SK-N-SH (cell line): ENCODE measurements around the gene PLCXD1. TPM values are rescaled to one million over a fixed set of nuclear protein-coding genes. Genes with fewer than 3 reads are reported as not detected.
"Not testable (repeated sequence)": the region's sequence is repeated elsewhere in the genome, so short reads cannot be mapped to it uniquely, and the experiment has no call there.

Source experiments
- CTCF ChIA-PET: fragments of 300-600, 350-600 bp; formaldehyde crosslinking; extraction: SDS; loops from one replicate; lab custom pipeline; 2021; lab: Yijun Ruan, JAX
- POLR2A ChIA-PET: fragments of 350-600 bp; sonication (Branson Sonifier 250); formaldehyde crosslinking; extraction: SDS; loops from one replicate; lab custom pipeline; 2020; ENCODE audit warnings: antibody characterized with exemption, inconsistent platforms; lab: Yijun Ruan, JAX
- DNase-seq: peaks from one replicate; pipeline ENCODE4 v3.0.0; 2012
- H2AFZ ChIP-seq: fragments of 200-600 bp; sonication (generic); 2 replicates; pipeline ENCODE4 v1.8.1; 2016; ENCODE audit warnings: antibody characterized with exemption, mild to moderate bottlenecking, low read depth
- H3F3A ChIP-seq: fragments of 200-600 bp; sonication (generic); replicated peaks from 2 replicates; pipeline ENCODE3; 2016; ENCODE audit warnings: antibody characterized with exemption, mild to moderate bottlenecking; ENCODE audit not compliant: insufficient read depth
- H3K27ac ChIP-seq, 2 experiments: fragments of 200-500 bp in 1 of 2; fragments of 200-600 bp in 1 of 2; sonication (Bioruptor generic) in 1 of 2; sonication (generic), shearing (Covaris generic) in 1 of 2; 2 replicates each; pipeline versions ENCODE4 v1.5.1 to v1.6.1; 2014 to 2016; ENCODE audit warnings: low read depth in 2 of 2, inconsistent platforms in 1 of 2, low read length in 1 of 2, mild to moderate bottlenecking in 1 of 2, mixed read lengths in 1 of 2
- H3K27me3 ChIP-seq: fragments of 200-600 bp; sonication (generic), shearing (Covaris generic); 2 replicates; pipeline ENCODE4 v1.6.1; 2016; ENCODE audit warnings: mixed run types; ENCODE audit not compliant: insufficient read depth
- H3K36me3 ChIP-seq, 2 experiments: fragments of 200-500 bp in 1 of 2; fragments of 200-600 bp in 1 of 2; sonication (Bioruptor generic) in 1 of 2; sonication (generic) in 1 of 2; replicated peaks in 1 of 2; 2 replicates each; pipeline versions ENCODE3 to v1.5.1; 2014 to 2016; ENCODE audit warnings: low read length in 1 of 2, mild to moderate bottlenecking in 1 of 2; ENCODE audit not compliant: insufficient read depth in 2 of 2, control insufficient read depth in 1 of 2
- H3K4me1 ChIP-seq, 2 experiments: fragments of 200-500 bp in 1 of 2; fragments of 200-600 bp in 1 of 2; sonication (Bioruptor generic) in 1 of 2; sonication (generic), shearing (Covaris generic) in 1 of 2; 2 replicates each; pipeline versions ENCODE4 v1.5.1 to v1.6.1; 2014 to 2016; ENCODE audit warnings: low read depth in 1 of 2, low read length in 1 of 2, mixed run types in 1 of 2; ENCODE audit not compliant: insufficient read depth in 2 of 2, control insufficient read depth in 1 of 2
- H3K4me2 ChIP-seq: fragments of 200-600 bp; sonication (generic), shearing (Covaris generic); 2 replicates; pipeline ENCODE4 v1.6.1; 2017; ENCODE audit warnings: mixed run types
- H3K4me3 ChIP-seq, 2 experiments: fragments of 200-500 bp in 1 of 2; fragments of 200-600 bp in 1 of 2; sonication (Bioruptor generic) in 1 of 2; sonication (generic), shearing (Covaris generic) in 1 of 2; 2 replicates each; pipeline versions ENCODE4 v1.5.1 to v1.8.1; 2014 to 2016; ENCODE audit warnings: low read depth in 2 of 2, inconsistent platforms in 1 of 2, low read length in 1 of 2, mild to moderate bottlenecking in 1 of 2, mixed read lengths in 1 of 2, moderate library complexity in 1 of 2
- H3K79me2 ChIP-seq: fragments of 200-600 bp; sonication (generic); 2 replicates; pipeline ENCODE4 v1.8.1; 2017; ENCODE audit warnings: mild to moderate bottlenecking; ENCODE audit not compliant: insufficient read depth
- H3K9ac ChIP-seq: fragments of 200-600 bp; sonication (generic); 2 replicates; pipeline ENCODE4 v1.6.1; 2017; ENCODE audit warnings: mixed run types
- H3K9me2 ChIP-seq: fragments of 200-600 bp; sonication (generic); 2 replicates; pipeline ENCODE4 v1.6.1; 2017; ENCODE audit warnings: mixed run types
- H3K9me3 ChIP-seq: fragments of 200-600 bp; sonication (generic); 2 replicates; pipeline ENCODE4 v1.6.1; 2017; ENCODE audit warnings: mixed run types, mild to moderate bottlenecking, moderate library complexity
- H4K20me1 ChIP-seq: fragments of 200-600 bp; sonication (generic); 2 replicates; pipeline ENCODE4 v1.6.1; 2017; ENCODE audit warnings: mild to moderate bottlenecking, mixed run types; ENCODE audit not compliant: insufficient read depth
- CTCF ChIP-seq: fragments of 200-600 bp; sonication (generic); IDR thresholded peaks from 2 replicates; pipeline ENCODE4 v1.6.1; 2017; ENCODE audit warnings: antibody characterized with exemption, mild to moderate bottlenecking, moderate library complexity
- ELF1 ChIP-seq: IDR thresholded peaks from 2 replicates; pipeline ENCODE4 v1.4.0; 2012
- EZH2phosphoT487 ChIP-seq: fragments of 200-600 bp; sonication (generic); IDR thresholded peaks from 2 replicates; pipeline ENCODE4 v1.6.1; 2017; ENCODE audit warnings: low read depth, mixed run types, mild to moderate bottlenecking, antibody characterized with exemption, moderate library complexity, borderline replicate concordance
- FOXJ3 ChIP-seq: sonication (generic); formaldehyde crosslinking; IDR thresholded peaks from 2 replicates; pipeline ENCODE4 v1.5.1; 2020; ENCODE audit warnings: mild to moderate bottlenecking, missing genetic modification reagents
- GABPA ChIP-seq: IDR thresholded peaks from 2 replicates; pipeline ENCODE4 v1.4.0; 2012; ENCODE audit warnings: low read depth, mild to moderate bottlenecking
- JUND ChIP-seq: IDR thresholded peaks from 2 replicates; pipeline ENCODE4 v1.4.0; 2012
- MEF2A ChIP-seq: IDR thresholded peaks from 2 replicates; pipeline ENCODE4 v1.4.0; 2012; ENCODE audit warnings: low read depth, borderline replicate concordance
- RCOR1 ChIP-seq: fragments of 150-350 bp; IDR thresholded peaks from 2 replicates; pipeline ENCODE4 v1.6.1; 2017; ENCODE audit warnings: antibody characterized with exemption, low read length
- REST ChIP-seq: IDR thresholded peaks from 2 replicates; pipeline ENCODE4 v1.6.1; 2012; ENCODE audit warnings: mild to moderate bottlenecking, low read depth, low read length, moderate library complexity
- RFX5 ChIP-seq: IDR thresholded peaks from 2 replicates; pipeline ENCODE4 v1.6.1; 2012; ENCODE audit warnings: mild to moderate bottlenecking, improper control_type of control experiment, low read length
- SIN3A ChIP-seq: IDR thresholded peaks from 2 replicates; pipeline ENCODE4 v1.6.1; 2012; ENCODE audit warnings: low read depth, mild to moderate bottlenecking, low read length, moderate library complexity, borderline replicate concordance
- TAF1 ChIP-seq: IDR thresholded peaks from 2 replicates; pipeline ENCODE4 v1.6.1; 2012; ENCODE audit warnings: low read depth, mild to moderate bottlenecking, low read length, moderate library complexity, borderline replicate concordance
- TEAD4 ChIP-seq: IDR thresholded peaks from 2 replicates; pipeline ENCODE4 v1.4.0; 2012; ENCODE audit warnings: mild to moderate bottlenecking, borderline replicate concordance; ENCODE audit not compliant: insufficient read depth
- USF2 ChIP-seq: fragments of 150-350 bp; IDR thresholded peaks from 2 replicates; pipeline ENCODE4 v1.6.1; 2017; ENCODE audit warnings: antibody characterized with exemption, low read length, low read depth, borderline replicate concordance
- WGBS: methylation state at CpG from one replicate; pipeline ENCODE4 v1.1.6; 2017; ENCODE audit warnings: low lambda C conversion rate; 5-methylcytosine and 5-hydroxymethylcytosine counted together
- polyA plus RNA-seq, 3 experiments: library from polyadenylated mRNA; depleted of rRNA; stranded (reverse); fragments of >200 nt; gene quantifications; 2 replicates each; pipeline ENCODE4 v1.2.3, GENCODE V29; 2012

The PLCXD1 gene
- polyA plus RNA-seq, 1 of the 3 experiments (the other 2 are of a cell fraction): 14.8 TPM

- no peaks in the 10 kb centered on the region for H3F3A ChIP-seq
- 71% methylated on average over 11 of the region's 14 CpGs for WGBS
- H3K9me2 ChIP-seq: no peaks in the 10 kb centered on the region
- no peak for DNase-seq
- H3K79me2 ChIP-seq: no peaks in the 10 kb centered on the region
- H3K4me3 ChIP-seq: no peak overlapping the region
- H2AFZ ChIP-seq: no peak overlapping the region
- H3K27me3 ChIP-seq: no peaks in the 10 kb centered on the region
- TF ChIP-seq EZH2phosphoT487 (no peak), RFX5 (no peak), ELF1 (no peak), TEAD4 (no peak), REST (no peak), TAF1 (no peak), GABPA (no peak), CTCF (no peak), MEF2A (no peak), RCOR1 (no peak), USF2 (no peak), SIN3A (no peak), FOXJ3 (CRISPR knock-in tag) (no peak), JUND (no peak)
- no peak overlapping the region for H3K9ac ChIP-seq
- H3K9me3 ChIP-seq: no peaks in the 10 kb centered on the region
- ChIA-PET POLR2A (no interaction called here), CTCF (no interaction called here)
- no peaks in the 10 kb centered on the region for H3K36me3 ChIP-seq
- H3K27ac ChIP-seq: no peak overlapping the region
- H3K4me2 ChIP-seq: no peak overlapping the region
- H4K20me1 ChIP-seq: no peaks in the 10 kb centered on the region
- no peaks in the 10 kb centered on the region for H3K4me1 ChIP-seq
Measured at GRCh38 chrX:250965-251364, 30.2 kb upstream of the PLCXD1 start.

- DNase-seq, H3K9ac ChIP-seq, H2AFZ ChIP-seq, H3K4me3 ChIP-seq, H3K27ac ChIP-seq, H3K27me3 ChIP-seq, H4K20me1 ChIP-seq, H3K36me3 ChIP-seq, H3F3A ChIP-seq, H3K4me2 ChIP-seq, H3K9me2 ChIP-seq, POLR2A ChIA-PET, CTCF ChIA-PET, H3K79me2 ChIP-seq, H3K4me1 ChIP-seq, H3K9me3 ChIP-seq: not testable (repeated sequence)
- WGBS: 57% methylated on average over 17 of the region's 17 CpGs
Measured at GRCh38 chrX:251396-252243, 29.6 kb upstream of the PLCXD1 start.
